GM18858 (cell line): ENCODE results near the gene TECTA.

Experiments used
- ATAC-seq: cut with Tn5 transposase; IDR thresholded peaks from one replicate; pipeline ENCODE4 v1.9.1; 2021; ENCODE audit not compliant: unreplicated experiment

Gene TECTA

DNA sequence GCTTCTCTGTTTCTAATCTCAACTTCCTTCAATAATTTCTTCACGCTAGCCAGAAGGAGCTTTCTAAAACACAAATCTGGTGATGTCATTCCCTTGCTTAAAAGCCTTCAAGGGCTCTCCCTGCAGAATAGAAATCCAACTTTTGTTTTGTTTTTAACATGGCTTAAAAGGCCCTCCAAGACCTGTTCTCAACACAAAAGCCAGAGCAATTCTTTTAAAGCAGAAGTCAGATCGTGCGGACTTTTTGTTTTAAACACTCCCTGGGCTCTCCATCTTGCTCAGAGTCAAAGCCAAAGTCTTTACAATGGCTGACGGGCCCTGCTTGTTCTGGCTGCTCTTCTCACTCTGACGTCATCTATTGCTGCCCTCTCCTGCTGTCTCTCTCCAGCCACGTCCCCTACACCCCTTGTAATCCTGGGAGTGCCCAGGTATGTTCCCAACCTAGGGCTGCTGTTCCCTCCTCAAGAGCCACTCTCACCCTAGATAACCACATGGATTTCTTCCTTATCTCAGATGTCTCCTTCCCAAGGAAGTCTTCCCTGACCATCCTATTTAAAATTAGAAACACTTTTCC is 22.5 kb downstream of the TECTA start:
- ATAC-seq = no peak

DNA sequence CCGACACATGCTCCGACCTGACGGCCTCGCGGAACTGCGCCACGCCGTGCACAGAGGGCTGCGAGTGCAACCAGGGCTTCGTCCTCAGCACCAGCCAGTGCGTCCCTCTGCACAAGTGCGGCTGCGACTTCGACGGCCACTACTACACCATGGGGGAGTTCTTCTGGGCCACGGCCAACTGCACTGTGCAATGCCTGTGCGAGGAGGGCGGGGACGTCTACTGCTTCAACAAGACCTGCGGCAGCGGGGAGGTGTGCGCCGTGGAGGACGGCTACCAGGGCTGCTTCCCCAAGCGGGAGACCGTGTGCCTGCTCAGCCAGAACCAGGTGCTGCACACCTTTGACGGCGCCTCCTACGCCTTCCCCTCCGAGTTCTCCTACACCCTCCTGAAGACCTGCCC is 26.8 kb downstream of the TECTA start:
- no peak for ATAC-seq

DNA sequence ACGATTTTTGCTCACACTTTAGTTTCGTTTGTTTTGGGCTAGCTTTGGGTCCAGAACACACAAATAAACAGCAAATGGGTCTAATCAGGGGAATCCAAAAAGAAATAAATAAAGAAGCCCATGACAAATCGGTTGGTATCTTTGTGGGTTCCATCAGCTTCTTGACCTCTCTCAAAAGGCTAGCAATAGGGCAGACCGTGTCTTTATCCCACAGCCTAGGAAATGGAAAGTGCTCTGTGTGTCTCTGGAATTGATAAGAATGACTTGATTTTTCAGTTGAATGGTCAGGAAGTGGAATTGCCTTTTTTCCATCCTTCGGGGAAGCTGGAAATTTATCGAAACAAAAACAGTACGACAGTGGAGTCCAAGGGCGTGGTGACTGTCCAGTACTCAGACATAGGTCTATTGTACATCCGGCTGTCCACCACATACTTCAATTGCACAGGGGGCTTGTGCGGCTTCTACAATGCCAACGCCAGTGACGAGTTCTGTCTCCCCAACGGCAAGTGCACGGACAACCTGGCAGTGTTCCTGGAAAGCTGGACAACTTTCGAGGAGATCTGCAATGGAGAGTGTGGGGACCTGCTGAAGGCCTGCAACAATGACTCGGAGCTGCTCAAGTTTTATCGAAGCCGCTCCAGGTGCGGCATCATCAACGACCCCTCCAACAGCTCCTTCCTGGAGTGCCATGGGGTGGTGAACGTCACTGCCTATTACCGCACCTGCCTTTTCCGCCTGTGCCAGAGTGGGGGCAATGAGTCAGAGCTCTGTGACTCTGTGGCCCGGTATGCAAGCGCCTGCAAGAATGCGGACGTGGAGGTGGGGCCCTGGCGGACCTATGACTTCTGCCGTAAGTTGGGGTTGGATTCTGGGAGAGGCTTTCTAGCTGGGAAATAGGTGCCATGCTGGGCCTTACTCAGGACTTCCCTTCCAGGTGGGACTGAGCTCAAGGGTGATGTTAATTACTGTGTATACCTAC is 28.6 kb downstream of the TECTA start:
- ATAC-seq = no peak

DNA sequence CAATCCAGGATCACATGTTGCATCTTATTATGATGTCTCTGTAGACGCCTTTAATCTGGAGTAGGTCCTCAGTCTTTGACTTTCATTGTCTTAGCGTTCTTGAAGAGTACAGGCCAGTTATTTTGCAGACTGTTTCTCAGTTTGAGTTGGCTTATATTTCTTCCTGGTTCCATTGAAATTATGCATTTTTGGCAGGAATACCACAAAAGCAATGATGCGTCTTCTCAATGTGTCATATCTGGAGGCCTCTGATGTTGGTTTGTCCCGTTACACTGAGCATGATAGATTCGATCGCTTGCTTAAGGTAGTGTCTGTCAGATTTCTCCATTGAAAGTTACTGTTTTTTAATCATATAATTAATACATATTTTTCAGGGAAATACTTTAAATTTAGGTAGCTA is 30.6 kb downstream of the TECTA start:
- ATAC-seq = no peak

DNA sequence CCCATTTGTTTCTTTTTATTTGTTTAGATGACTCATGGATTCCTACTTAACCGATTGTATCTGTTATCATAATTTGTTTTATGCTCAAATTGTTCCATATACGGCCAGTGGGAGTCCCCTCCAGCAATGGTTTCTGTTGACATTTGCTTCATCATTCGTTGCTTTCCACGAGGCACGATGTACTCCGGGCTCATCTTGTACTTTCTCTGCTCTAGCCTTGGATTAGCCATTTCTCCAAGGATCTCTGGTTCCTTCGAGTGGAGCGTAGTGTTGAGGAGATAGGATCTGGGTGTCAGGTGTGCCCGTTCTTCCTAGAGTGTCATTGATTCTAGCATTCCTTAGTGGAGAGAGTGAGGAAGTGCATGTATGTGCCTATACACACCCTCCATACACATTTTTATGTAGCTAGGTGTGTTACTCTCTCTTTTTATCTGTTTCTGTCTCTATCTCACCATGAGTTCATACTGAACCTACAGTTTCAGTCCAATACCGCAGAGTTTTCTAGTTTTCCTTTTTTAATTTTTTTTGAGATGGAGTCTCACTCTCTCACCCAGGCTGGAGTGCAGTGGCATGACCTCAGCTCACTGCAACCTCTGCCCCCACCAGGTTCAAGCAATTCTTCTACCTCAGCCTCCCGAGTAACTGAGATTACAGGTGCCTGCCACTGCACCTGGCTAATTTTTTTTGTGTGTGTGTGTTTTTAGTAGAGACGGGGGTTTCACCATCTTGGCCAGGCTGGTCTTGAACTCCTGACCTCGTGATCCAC is 31.4 kb downstream of the TECTA start:
- ATAC-seq = no peak

DNA sequence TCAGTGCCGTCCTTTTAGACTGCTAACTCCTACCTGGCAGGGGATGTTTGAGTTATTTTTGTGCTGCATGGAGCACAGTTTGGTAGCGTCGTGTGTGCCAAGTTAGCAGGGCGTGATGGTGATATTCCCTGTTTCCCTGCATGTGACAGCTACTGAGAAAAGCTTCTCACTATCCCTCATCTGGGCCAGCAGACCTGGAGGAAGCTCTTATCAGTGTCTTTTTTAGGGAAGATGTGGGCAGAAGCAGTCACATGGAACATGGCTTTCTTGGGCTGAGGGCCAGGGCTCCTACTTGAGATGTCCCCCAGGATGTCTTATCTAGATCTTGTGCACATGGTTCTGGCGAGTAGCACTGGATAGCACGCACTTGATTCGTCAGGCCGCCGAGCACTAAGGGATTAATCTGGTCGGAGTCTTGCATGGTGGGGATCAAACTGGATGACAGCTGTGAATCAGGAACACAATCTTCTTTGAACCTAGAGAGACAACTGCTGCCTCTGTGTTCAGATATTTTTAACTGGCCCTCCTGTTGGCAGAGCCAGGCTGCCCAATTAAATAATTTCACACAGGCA is 33.8 kb downstream of the TECTA start:
- no peak for ATAC-seq

DNA sequence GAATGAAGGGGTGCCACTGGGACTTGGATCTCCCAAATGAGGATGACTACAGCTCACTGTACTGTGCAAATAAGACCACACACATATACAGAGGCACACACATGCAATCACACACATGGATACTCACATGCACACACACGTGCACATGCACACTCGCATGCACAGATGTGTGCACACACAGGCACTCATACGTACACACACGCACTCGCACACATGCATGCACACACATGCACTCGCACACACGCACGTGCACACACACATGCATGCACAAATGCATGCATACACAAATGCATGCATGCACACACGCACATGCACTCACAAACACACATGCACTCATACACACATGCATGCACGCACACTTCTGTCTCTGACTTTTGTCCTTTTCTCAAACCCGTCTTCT is 36.0 kb downstream of the TECTA start:
- ATAC-seq = no peak

DNA sequence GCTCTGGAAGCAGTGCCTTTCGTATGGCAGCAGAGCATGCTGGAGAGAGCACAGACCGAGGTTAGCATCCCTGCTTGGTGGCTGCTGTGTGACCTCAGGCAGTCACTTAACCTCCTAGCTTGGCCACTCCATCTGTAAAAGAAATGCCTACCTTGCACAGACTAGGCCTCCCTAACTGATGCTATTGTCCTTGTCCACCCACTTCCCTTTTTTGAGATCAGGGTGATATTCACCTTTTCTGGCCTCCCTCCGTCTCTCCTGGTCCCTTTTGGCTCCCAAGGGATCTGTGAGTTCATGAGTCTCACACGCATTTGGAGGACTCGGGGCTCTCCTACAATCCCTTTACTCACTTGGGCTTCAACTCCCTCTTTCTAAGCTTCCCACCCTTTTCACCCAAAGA is 37.2 kb downstream of the TECTA start:
- no peak for ATAC-seq

DNA sequence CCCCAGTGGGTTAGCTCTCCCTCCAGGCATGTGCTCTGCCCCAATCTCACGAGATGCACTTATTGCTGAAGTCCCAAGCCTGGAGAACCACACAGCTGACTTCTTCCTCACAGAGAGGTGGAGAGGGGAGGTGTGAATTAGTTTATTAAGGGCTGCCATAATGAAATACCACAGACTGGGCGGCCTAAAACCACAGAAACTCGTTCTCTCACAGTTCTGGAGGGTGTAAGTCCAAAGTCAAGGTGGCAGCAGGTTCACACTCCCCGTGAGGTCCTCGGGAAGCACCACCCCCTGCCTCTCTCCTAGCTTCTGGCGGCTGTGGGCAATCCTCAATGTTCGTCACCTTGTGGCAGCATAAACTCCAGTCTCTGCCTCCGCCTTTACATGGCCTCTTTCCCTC is 39.3 kb downstream of the TECTA start:
- ATAC-seq = no peak

DNA sequence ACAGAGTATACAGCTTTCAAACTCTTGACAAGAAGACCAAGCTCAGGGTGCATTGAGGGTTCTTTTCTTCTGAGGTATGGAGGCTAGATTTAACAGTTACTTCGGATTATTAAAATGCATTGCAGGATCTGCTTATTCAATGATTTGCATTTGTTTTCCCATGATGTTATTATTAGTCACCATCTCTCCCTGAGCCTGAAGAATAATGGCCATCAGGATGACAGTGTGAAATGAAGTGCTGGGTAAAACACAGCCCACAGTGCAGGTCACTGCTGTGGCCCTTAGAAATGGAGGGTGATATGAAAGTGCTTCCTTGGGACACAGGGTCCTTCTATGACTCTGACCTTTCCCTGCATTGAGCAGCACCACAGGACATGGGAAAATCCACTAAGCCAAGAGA is 40.0 kb downstream of the TECTA start:
- no peak for ATAC-seq

DNA sequence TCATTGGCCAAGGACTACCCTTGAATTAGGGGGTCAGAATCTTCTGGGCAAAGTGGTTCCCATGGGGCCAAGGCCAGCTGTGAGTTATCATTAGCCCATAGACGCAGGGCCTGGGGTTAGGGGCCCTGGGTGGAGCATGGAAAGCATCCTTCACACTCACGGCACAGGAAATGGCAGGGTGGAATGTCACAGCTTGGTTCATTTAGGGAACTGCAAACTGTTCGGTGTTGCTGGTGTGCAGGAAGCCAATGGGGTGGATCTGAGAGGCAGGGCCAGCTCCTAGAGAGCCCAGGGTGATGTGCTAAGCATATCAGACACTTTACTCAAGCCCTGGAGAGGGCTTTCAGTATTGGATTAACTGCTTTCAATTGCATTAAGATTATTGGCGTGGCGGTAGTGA is 42.9 kb downstream of the TECTA start:
- ATAC-seq = no peak

DNA sequence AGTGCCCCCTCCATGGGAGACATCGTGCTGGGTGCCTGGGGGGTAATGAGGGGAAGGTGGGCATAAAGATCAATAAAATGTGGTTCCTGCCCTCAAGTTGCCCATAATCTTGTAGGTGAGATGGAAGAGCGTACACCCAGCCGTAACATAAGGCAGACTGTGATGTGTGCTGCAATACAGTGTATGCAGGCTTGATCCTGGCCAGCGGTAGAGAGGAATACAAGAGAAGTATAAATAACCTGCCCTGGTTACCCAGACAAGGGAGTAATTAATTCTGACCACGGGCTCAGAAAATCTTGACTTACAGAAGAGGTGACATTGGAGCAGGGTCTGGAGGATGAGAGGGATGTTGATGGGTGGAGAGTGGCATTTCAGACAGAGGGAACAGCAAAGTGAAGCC is 43.7 kb downstream of the TECTA start:
- no peak for ATAC-seq

DNA sequence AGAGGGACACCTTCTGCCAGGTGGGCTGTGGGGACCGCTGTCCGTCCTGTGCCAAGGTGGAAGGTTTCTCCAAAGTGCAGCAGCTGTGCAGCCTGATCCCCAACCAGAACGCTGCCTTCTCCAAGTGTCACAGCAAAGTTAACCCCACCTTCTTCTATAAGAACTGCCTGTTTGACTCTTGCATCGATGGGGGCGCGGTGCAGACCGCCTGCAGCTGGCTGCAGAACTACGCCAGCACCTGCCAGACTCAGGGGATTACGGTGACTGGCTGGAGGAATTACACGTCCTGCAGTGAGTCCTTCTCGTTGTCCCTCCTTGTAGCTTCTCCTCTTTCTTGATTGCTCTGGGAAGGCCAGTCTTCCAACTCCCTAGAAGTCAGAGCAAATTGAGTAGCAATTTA is 44.8 kb downstream of the TECTA start:
- ATAC-seq = no peak

DNA sequence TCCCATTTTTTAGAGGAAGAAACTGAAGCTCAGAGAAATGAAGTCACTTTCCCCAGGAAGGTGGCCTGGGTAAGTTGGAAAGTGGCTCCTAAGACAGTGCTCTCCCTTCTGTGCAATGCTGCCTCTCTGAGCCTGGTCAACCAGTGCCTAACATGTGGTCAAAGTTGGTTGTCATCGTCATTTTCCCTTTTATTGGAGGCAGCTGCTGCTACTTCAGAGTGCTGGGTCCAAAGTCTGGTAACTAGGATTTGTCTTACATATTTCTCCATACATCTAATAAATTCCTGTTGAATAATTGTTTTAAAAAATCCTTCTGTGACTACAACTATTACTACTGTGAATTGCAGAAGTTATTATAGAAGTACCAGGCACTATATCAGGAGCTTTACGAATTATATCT is 48.1 kb downstream of the TECTA start:
- no peak for ATAC-seq

DNA sequence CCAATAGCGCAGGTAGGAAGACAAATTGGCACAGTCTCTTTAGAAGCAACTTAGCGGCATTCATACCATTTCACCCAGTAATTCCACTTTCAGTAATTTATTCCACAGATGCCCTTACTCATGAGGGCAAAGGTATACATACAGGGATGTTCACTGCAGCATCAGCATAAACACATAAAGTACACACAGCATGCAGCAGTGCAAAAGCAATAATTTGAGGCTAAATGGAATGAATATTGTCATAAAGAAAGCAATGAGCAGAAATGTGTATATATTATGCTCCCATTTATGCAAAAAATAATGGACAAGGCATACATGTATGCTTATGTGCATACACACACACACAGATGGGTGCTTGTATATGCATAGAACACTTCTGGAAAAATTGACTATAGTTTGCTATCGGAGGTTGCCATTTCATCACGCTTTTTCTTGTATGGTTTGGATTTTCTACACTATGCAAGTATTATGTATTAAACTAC is 50.2 kb downstream of the TECTA start:
- no peak for ATAC-seq

DNA sequence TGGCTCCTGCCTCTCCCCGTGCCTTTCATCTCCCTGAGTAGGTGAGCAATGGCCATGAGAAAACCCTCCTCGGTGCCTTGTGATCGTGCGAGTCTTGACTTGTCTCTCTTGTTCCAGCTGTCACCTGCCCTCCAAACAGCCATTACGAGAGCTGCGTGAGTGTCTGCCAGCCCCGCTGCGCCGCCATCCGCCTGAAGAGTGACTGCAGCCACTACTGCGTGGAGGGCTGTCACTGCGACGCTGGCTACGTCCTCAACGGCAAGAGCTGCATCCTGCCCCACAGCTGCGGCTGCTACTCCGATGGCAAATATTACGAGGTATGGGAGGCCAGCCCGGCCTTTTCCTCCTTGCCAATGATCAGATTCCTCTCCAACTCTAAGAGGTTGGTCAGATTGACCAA is 51.7 kb downstream of the TECTA start:
- no peak for ATAC-seq

DNA sequence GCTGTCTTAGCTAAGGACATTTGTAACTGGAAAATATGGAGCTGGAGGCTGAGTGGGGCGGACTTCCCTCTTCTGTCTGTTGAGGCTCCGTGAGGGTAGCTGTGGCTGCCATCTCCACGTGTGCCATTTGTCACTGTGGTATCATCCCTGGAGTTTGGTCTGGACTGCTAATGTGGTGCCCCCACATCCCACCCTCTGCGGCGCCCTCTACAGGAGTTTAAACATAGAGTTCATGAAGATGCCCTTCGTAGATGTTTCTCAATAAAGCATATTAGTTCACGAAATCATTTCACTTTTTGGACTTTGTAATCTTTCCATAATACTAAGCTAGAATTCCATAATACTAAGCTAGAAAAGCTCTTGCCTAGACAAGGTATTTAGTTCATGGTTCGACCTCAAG is 52.4 kb downstream of the TECTA start:
- no peak for ATAC-seq

DNA sequence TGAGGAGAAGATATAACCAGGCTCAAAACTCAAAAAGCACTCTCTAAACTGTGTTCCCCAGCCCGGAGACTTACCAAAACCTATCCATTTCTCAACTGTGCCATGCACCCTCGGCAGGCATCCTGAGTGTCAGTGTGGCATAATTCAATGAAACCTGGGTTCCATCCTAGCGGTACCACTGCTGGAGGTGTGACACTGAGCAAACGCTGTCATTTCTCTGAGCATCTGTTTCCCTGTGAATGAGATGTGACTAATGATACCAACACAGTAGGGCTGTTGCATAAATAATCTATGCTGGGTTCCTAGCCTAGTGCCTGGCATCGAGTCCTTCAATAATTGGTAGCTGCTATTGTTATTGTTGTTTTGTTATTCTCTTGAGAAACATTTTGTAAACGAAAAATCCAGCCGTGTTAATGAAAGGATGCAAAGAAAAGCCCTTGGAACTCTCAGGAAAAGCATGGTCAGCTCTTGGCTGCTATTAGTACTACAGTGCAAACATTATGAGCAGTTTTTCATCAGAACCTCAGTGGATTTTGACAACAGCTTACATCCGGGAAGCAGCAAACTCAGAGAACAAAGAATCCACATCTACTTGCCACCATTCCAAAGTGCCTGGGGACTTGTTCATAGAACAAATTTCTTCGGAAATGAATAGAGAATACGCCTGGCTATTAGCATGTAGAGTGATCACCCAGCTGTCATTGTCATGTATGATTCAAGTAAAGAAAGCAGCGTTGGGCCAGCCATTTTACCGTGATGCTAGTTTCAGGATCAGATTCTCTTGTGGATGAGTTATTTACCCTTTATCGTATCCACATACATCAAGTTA is 53.7 kb downstream of the TECTA start:
- ATAC-seq = no peak

DNA sequence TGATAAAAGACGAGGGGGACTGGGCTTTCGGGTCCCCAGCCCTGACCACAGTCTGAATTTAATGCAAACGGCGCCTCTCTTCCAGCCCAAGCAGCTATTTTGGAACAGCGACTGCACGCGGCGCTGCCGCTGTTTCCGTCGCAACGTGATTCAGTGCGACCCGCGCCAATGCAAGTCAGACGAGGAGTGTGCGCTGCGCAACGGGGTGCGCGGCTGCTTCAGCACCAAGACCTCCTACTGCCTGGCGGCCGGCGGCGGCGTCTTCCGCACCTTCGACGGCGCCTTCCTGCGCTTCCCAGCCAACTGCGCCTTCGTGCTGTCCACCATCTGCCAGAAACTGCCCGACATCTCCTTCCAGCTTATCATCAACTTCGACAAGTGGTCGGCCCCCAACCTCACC is 56.7 kb downstream of the TECTA start:
- ATAC-seq = no peak

DNA sequence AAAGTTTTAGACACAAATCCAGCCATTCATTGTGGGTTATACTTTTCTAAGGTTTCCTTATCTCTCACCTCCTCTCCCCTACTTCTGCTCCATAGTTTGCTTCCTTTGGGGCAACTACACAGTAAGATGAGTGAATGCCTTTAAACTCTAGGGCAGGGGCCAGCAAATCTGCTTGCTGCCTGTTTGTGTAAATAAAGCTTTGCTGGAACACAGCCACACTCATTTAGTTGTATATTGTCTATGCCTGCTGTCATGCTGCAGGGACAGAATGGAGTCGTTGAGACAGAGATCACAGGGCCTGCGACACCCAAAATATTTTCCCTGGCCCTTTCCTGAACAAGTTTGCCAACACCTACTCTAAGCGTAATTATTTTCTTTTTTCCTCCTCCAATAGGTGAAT is 58.7 kb downstream of the TECTA start:
- ATAC-seq = no peak
